HG02763 (cell line): ENCODE data around the gene NXN.
"Not testable (repeated sequence)": the region's sequence is repeated elsewhere in the genome, so short reads cannot be mapped to it uniquely, and the experiment has no call there.

Experiments
- ATAC-seq: cut with Tn5 transposase; IDR thresholded peaks from one replicate; pipeline ENCODE4 v1.9.1; 2021; ENCODE audit warnings: mild to moderate bottlenecking, moderate library complexity; ENCODE audit not compliant: unreplicated experiment

The NXN gene

GRCh38 chr17:896953-897661 is 82.5 kb downstream of the NXN start:
- ATAC-seq = no peak

- no peak for ATAC-seq
Measured at GRCh38 chr17:896454-896853, 83.1 kb downstream of the NXN start.

- ATAC-seq = no peak
Measured at GRCh38 chr17:892958-893357, 86.6 kb downstream of the NXN start.

- ATAC-seq = no peak
Measured at GRCh38 chr17:888998-889441, 90.6 kb downstream of the NXN start.

GRCh38 chr17:887551-888209 is 91.9 kb downstream of the NXN start:
- no peak for ATAC-seq

GRCh38 chr17:885971-886571 is 93.5 kb downstream of the NXN start:
- no peak for ATAC-seq

- ATAC-seq = no peak
Measured at GRCh38 chr17:883586-883962, 96.0 kb downstream of the NXN start.

- ATAC-seq = no peak
Measured at GRCh38 chr17:882827-883585, 96.6 kb downstream of the NXN start.

- ATAC-seq = no peak
Measured at GRCh38 chr17:881778-882177, 97.8 kb downstream of the NXN start.

GRCh38 chr17:880443-881269 is 98.9 kb downstream of the NXN start:
- ATAC-seq = no peak

GRCh38 chr17:879546-880442 is 99.8 kb downstream of the NXN start:
- ATAC-seq = no peak

- ATAC-seq = no peak
Measured at GRCh38 chr17:877630-878029, 101.9 kb downstream of the NXN start.

GRCh38 chr17:876272-876671 is 103.3 kb downstream of the NXN start:
- ATAC-seq = no peak

- not testable (repeated sequence) for ATAC-seq
Measured at GRCh38 chr17:874590-874989, 105.0 kb downstream of the NXN start.

- ATAC-seq = no peak
Measured at GRCh38 chr17:872855-873254, 106.7 kb downstream of the NXN start.

GRCh38 chr17:871751-872519 is 107.6 kb downstream of the NXN start:
- ATAC-seq = no peak

- ATAC-seq = no peak
Measured at GRCh38 chr17:869567-870525, 109.7 kb downstream of the NXN start.

- ATAC-seq = no peak
Measured at GRCh38 chr17:869086-869485, 110.5 kb downstream of the NXN start.
